H9 (cell line): Measurements from ENCODE around the gene SNX4. TPM values are rescaled to one million over a fixed set of nuclear protein-coding genes. Genes with fewer than 3 reads are reported as not detected.

Experiments
- DNase-seq: peaks from one replicate; pipeline ENCODE4 v3.0.0-alpha.2; 2017
- H2AFZ ChIP-seq: one replicate; pipeline ENCODE4 v1.6.1; 2013; ENCODE audit warnings: mild to moderate bottlenecking, low read length, control low read depth, moderate library complexity
- H2AK5ac ChIP-seq: 2 replicates; pipeline ENCODE4 v1.6.1; 2013; ENCODE audit warnings: low read length, control low read depth, mixed read lengths; ENCODE audit not compliant: insufficient read length
- H2BK120ac ChIP-seq: one replicate; pipeline ENCODE4 v1.6.1; 2013; ENCODE audit warnings: low read depth, mild to moderate bottlenecking, low read length, control low read depth, inconsistent platforms; ENCODE audit not compliant: poor library complexity, severe bottlenecking
- H2BK12ac ChIP-seq: 2 replicates; pipeline ENCODE4 v1.6.1; 2013; ENCODE audit warnings: low read length, control low read depth, mixed read lengths, low read depth; ENCODE audit not compliant: insufficient read length
- H2BK15ac ChIP-seq: 2 replicates; pipeline ENCODE4 v1.6.1; 2013; ENCODE audit warnings: low read depth, low read length, control low read depth
- H2BK20ac ChIP-seq: one replicate; pipeline ENCODE4 v1.6.1; 2013; ENCODE audit warnings: low read depth, mild to moderate bottlenecking, low read length, control low read depth, inconsistent platforms; ENCODE audit not compliant: poor library complexity, severe bottlenecking
- H2BK5ac ChIP-seq: 2 replicates; pipeline ENCODE4 v1.6.1; 2013; ENCODE audit warnings: low read length, control low read depth, mixed read lengths; ENCODE audit not compliant: insufficient read length
- H3K14ac ChIP-seq: 2 replicates; pipeline ENCODE4 v1.6.1; 2013; ENCODE audit warnings: low read length, control low read depth; ENCODE audit not compliant: insufficient read depth
- H3K18ac ChIP-seq: 2 replicates; pipeline ENCODE4 v1.6.1; 2013; ENCODE audit warnings: low read depth, mild to moderate bottlenecking, mixed read lengths, low read length, control low read depth; ENCODE audit not compliant: insufficient read length
- H3K23ac ChIP-seq: 2 replicates; pipeline ENCODE4 v1.6.1; 2013; ENCODE audit warnings: low read length, control low read depth, mixed read lengths, low read depth; ENCODE audit not compliant: insufficient read length
- H3K23me2 ChIP-seq: 2 replicates; pipeline ENCODE4 v1.6.1; 2013; ENCODE audit warnings: low read depth, mild to moderate bottlenecking, mixed read lengths, low read length, control low read depth; ENCODE audit not compliant: insufficient read length, poor library complexity, severe bottlenecking
- H3K27ac ChIP-seq: 2 replicates; pipeline ENCODE4 v1.5.1; 2013; ENCODE audit warnings: low read length, control low read depth, mixed read lengths, low read depth; ENCODE audit not compliant: insufficient read length
- H3K27me3 ChIP-seq: 2 replicates; pipeline ENCODE4 v1.6.1; 2013; ENCODE audit warnings: low read length, control low read depth, inconsistent platforms; ENCODE audit not compliant: insufficient read depth
- H3K4ac ChIP-seq: 2 replicates; pipeline ENCODE4 v1.6.1; 2013; ENCODE audit warnings: low read depth, mild to moderate bottlenecking, control low read depth, inconsistent platforms, low read length, moderate library complexity
- H3K4me1 ChIP-seq: 2 replicates; pipeline ENCODE4 v1.6.1; 2013; ENCODE audit warnings: low read length, control low read depth, inconsistent platforms; ENCODE audit not compliant: insufficient read depth
- H3K4me2 ChIP-seq: 2 replicates; pipeline ENCODE4 v1.6.1; 2013; ENCODE audit warnings: low read length, control low read depth, mixed read lengths; ENCODE audit not compliant: insufficient read length, insufficient read depth
- H3K56ac ChIP-seq: 2 replicates; pipeline ENCODE4 v1.6.1; 2013; ENCODE audit warnings: low read depth, mild to moderate bottlenecking, mixed read lengths, low read length, control low read depth; ENCODE audit not compliant: insufficient read length
- H3K79me1 ChIP-seq: 2 replicates; pipeline ENCODE4 v1.6.1; 2013; ENCODE audit warnings: low read depth, mild to moderate bottlenecking, moderate library complexity, low read length, control low read depth, inconsistent platforms; ENCODE audit not compliant: insufficient read depth, poor library complexity, severe bottlenecking
- H3K79me2 ChIP-seq: 2 replicates; pipeline ENCODE4 v1.6.1; 2013; ENCODE audit warnings: low read length, control low read depth, inconsistent platforms; ENCODE audit not compliant: insufficient read depth
- H3K9ac ChIP-seq: 2 replicates; pipeline ENCODE4 v1.6.1; 2013; ENCODE audit warnings: low read length, control low read depth, mixed read lengths; ENCODE audit not compliant: insufficient read length; ENCODE audit errors: extremely low read depth
- H3K9me3 ChIP-seq: one replicate; pipeline ENCODE4 v1.6.1; 2013; ENCODE audit warnings: low read depth, low read length, inconsistent platforms; ENCODE audit not compliant: control insufficient read depth
- H3T11ph ChIP-seq: one replicate; pipeline ENCODE4 v1.6.1; 2013; ENCODE audit warnings: mild to moderate bottlenecking, low read length, control low read depth, inconsistent platforms
- H4K20me1 ChIP-seq: one replicate; pipeline ENCODE4 v1.6.1; 2013; ENCODE audit not compliant: control insufficient read depth, insufficient read length, insufficient read depth
- H4K5ac ChIP-seq: 2 replicates; pipeline ENCODE4 v1.6.1; 2013; ENCODE audit warnings: low read depth, mild to moderate bottlenecking, mixed read lengths, low read length, control low read depth; ENCODE audit not compliant: insufficient read length
- H4K8ac ChIP-seq: replicated peaks from 2 replicates; pipeline ENCODE4 v1.6.1; 2013; ENCODE audit warnings: low read length, control low read depth, mixed read lengths, low read depth; ENCODE audit not compliant: insufficient read length
- H4K91ac ChIP-seq: 2 replicates; pipeline ENCODE4 v1.6.1; 2013; ENCODE audit warnings: low read depth, mild to moderate bottlenecking, moderate library complexity, mixed read lengths, low read length, control low read depth; ENCODE audit not compliant: insufficient read length
- H3K27ac Mint-ChIP-seq, 3 experiments: 2 replicates in 2 of 3; 3 replicates in 1 of 3; pipeline ENCODE4 v1.8.0; 2020 to 2021; ENCODE audit warnings: mixed read lengths in 3 of 3, mild to moderate bottlenecking in 1 of 3, moderate library complexity in 1 of 3
- H3K27me3 Mint-ChIP-seq: 2 replicates; pipeline ENCODE4 v1.8.0; 2021; ENCODE audit warnings: low read depth, mild to moderate bottlenecking, moderate library complexity, mixed read lengths
- H3K36me3 Mint-ChIP-seq, 3 experiments: 2 replicates in 2 of 3; 3 replicates in 1 of 3; pipeline ENCODE4 v1.8.0; 2020 to 2021; ENCODE audit warnings: low read depth in 3 of 3, mixed read lengths in 3 of 3; ENCODE audit not compliant: insufficient read depth in 1 of 3
- H3K4me1 Mint-ChIP-seq, 2 experiments: 2 replicates each; pipeline ENCODE4 v1.8.0; 2020; ENCODE audit warnings: mixed read lengths in 2 of 2
- H3K4me3 Mint-ChIP-seq, 2 experiments: 2 replicates in 1 of 2; 3 replicates in 1 of 2; pipeline ENCODE4 v1.8.0; 2020 to 2021; ENCODE audit warnings: mild to moderate bottlenecking in 2 of 2, mixed read lengths in 2 of 2, moderate library complexity in 1 of 2
- H3K9me3 Mint-ChIP-seq, 2 experiments: 2 replicates in 1 of 2; 3 replicates in 1 of 2; pipeline ENCODE4 v1.8.0; 2020; ENCODE audit warnings: mild to moderate bottlenecking in 2 of 2, mixed read lengths in 2 of 2, moderate library complexity in 1 of 2
- CTCF ChIP-seq: fragments of 200-600 bp; sonication (generic); conservative IDR thresholded peaks from 3 replicates; pipeline ENCODE4 v1.8.0; 2021; ENCODE audit warnings: antibody characterized with exemption, mild to moderate bottlenecking
- whole genome bisulfite sequencing: extraction: QIAGEN DNeasy Blood & Tissue Kit; methylation state at CpG from one replicate; pipeline ENCODE4 v1.1.7; 2013; ENCODE audit warnings: missing lambda C conversion rate, low lambda C conversion rate, mixed read lengths; ENCODE audit not compliant: insufficient read length; ENCODE audit errors: extremely low coverage; 5-methylcytosine and 5-hydroxymethylcytosine counted together
- total RNA-seq: library from RNA; stranded (reverse); gene quantifications from 2 replicates; pipeline ENCODE4 v1.2.1, GENCODE V29; 2021

The SNX4 gene
- total RNA-seq, 1 experiment from 2014 or later, result 29.5 TPM

GRCh38 chr3:125462722-125463299, 57.2 kb downstream of the SNX4 start:
- H3K4me1 ChIP-seq, result no peaks in the 10 kb centered on the region
- no peak overlapping the region for H2AFZ ChIP-seq
- TF ChIP-seq CTCF, result no peak
- H3K27ac ChIP-seq, result no peak overlapping the region
- H3K14ac ChIP-seq, result no peak overlapping the region
- Mint-ChIP-seq H3K4me1 (no peaks in the 10 kb centered on the region), H3K27me3 (no peaks in the 10 kb centered on the region), H3K9me3 (no peaks in the 10 kb centered on the region), H3K4me3 (no peak overlapping the region), H3K36me3 (peaks cover 10 to 52% (median 36%) of the 10 kb centered on the region in 3 experiments), H3K27ac (peak overlapping the region in 1 of 3 experiments; percentile 13; a peak in 1 of 7 replicates)
- H2BK5ac ChIP-seq, result no peak overlapping the region
- no peaks in the 10 kb centered on the region for H3K79me1 ChIP-seq
- no peak overlapping the region for H3K23ac ChIP-seq
- H2BK120ac ChIP-seq, result no peak overlapping the region
- DNase-seq, result no peak
- H2BK20ac ChIP-seq, result no peak overlapping the region
- H4K8ac ChIP-seq, result no peak overlapping the region
- H2AK5ac ChIP-seq, result no peak overlapping the region
- H3K4me2 ChIP-seq, result no peak overlapping the region
- no peak overlapping the region for H2BK15ac ChIP-seq
- no CpG with 5 or more reads among the region's 5 CpGs for WGBS
- no peak overlapping the region for H3K9ac ChIP-seq
- no peaks in the 10 kb centered on the region for H3K9me3 ChIP-seq
- H4K20me1 ChIP-seq, result no peaks in the 10 kb centered on the region
- H3K79me2 ChIP-seq, result no peaks in the 10 kb centered on the region
- H3K4ac ChIP-seq, result no peak overlapping the region
- H4K5ac ChIP-seq, result no peak overlapping the region
- H2BK12ac ChIP-seq, result no peak overlapping the region
- no peak overlapping the region for H3K18ac ChIP-seq
- H3T11ph ChIP-seq, result no peak overlapping the region
- no peaks in the 10 kb centered on the region for H3K27me3 ChIP-seq
- no peak overlapping the region for H3K56ac ChIP-seq
- no peak overlapping the region for H4K91ac ChIP-seq
- no peaks in the 10 kb centered on the region for H3K23me2 ChIP-seq
